ENCODE data around the gene DGKI. TPM values are rescaled to one million over a fixed set of nuclear protein-coding genes. Genes with fewer than 3 reads are reported as not detected.

DGKI gene
- total RNA-seq, 4 donors from 2014 or later = 0.64 to 1.2 (median 1.00) TPM; not detected in 1

DNA sequence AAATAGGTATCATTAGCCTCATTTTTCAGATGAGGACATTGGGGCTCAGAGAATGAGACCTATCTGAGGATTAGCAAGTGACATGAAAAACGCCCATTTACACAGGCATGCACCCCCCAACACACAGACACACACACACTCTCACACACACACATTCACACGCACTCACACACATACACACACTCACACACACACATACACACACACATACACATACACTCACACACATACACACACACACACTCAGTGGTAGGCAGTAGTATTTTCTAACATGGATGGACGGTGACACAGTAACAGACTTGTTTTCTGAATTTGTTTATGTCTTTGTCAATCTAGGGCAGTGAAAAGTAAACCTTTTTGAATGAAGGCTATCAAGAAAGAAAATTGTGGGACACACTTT is 21.3 kb downstream of the DGKI start:
- Histone ChIP-seq H3K9me3 (no peaks in the 10 kb centered on the region), H3K4me3 (no peak overlapping the region), H3K27ac (no peak overlapping the region), H3K27me3 (no peaks in the 10 kb centered on the region), H3K36me3 (no peaks in the 10 kb centered on the region), H3K4me1 (peaks cover 0 to 4% (median 0%) of the 10 kb centered on the region in 4 donors)
- intact Hi-C loops (cut with DNase I; ENCODE audit: low total_unique reads) (no loop called here), in situ Hi-C loops (cut with MboI; ENCODE audit: low pct_ligation_motif_present in 1 of 4, low pct_unique_long_range_greater_than_20kb in 1 of 4, low sequenced_read_pairs in 3 of 4) (loop anchor here in 1 of 4 donors (25.0 kb wide), 1 partner anchor 88 kb away; no protein-coding TSS in a partner anchor)
- no peak for DNase-seq
- TF ChIP-seq POLR2A (IDR thresholded peaks at IDR 0.05) (no peak), EP300 (IDR thresholded peaks at IDR 0.05; ENCODE audit: low read depth) (no peak), POLR2AphosphoS5 (IDR thresholded peaks at IDR 0.05) (no peak)
- TF ChIP-seq, protein P1, sequence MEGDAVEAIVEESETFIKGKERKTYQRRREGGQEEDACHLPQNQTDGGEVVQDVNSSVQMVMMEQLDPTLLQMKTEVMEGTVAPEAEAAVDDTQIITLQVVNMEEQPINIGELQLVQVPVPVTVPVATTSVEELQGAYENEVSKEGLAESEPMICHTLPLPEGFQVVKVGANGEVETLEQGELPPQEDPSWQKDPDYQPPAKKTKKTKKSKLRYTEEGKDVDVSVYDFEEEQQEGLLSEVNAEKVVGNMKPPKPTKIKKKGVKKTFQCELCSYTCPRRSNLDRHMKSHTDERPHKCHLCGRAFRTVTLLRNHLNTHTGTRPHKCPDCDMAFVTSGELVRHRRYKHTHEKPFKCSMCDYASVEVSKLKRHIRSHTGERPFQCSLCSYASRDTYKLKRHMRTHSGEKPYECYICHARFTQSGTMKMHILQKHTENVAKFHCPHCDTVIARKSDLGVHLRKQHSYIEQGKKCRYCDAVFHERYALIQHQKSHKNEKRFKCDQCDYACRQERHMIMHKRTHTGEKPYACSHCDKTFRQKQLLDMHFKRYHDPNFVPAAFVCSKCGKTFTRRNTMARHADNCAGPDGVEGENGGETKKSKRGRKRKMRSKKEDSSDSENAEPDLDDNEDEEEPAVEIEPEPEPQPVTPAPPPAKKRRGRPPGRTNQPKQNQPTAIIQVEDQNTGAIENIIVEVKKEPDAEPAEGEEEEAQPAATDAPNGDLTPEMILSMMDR (IDR thresholded peaks at IDR 0.05) = no peak
- WGBS, 2 donors (ENCODE audit: low coverage in 1 of 2) = 67 to 85% methylated on average over 1 to 3 of the region's 3 CpGs

DNA sequence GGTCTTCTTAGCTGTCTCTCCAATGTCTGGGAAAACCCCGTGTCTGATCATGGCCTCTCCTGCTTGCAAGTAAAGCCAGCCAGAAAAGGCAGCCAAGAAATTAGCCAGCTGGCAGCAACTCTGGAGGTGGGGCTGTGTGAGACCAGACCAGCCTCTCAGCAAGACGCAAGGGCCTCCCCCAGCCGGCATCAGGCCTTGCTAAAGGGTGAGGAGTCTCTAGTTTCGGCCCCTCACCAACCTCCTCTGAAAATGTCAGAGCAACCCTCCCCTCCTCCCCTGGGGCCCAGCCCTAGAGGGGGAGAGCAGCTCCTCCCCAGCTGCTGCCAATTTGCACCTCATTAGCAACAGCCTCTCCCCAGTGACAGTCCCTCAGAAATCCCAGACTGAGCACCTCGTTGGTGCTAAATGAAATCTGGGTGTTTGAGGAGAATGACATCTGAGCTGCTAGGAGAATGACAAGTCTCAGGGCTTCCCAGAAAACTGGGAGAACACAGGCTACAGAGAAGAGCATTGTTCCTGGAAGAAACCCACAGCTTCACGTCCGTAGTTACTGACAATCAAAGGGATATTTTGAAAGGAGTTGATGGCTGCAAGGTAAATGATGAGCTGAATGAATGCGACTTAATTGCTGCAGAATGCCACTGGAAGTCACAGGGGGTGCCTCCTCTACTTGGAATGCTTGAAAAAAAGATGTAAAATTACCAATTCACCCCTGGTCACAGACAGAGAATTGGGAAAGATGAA is 25.9 kb downstream of the DGKI start:
- no peak overlapping the region for H3K27ac ChIP-seq
- DNase-seq = no peak
- no peaks in the 10 kb centered on the region for H3K9me3 ChIP-seq
- no peaks in the 10 kb centered on the region for H3K36me3 ChIP-seq
- intact Hi-C loops (cut with DNase I; ENCODE audit: low total_unique reads) = no loop called here
- 29 to 33% methylated on average over 1 to 8 of the region's 8 CpGs for WGBS, 2 donors (ENCODE audit: low coverage in 1 of 2)
- peaks cover 0 to 7% (median 0%) of the 10 kb centered on the region in 4 donors for H3K4me1 ChIP-seq
- in situ Hi-C loops (cut with MboI; ENCODE audit: low pct_ligation_motif_present in 1 of 4, low pct_unique_long_range_greater_than_20kb in 1 of 4, low sequenced_read_pairs in 3 of 4) = no loop called here
- TF ChIP-seq, protein P1 (IDR thresholded peaks at IDR 0.05) = no peak
- TF ChIP-seq EP300 (IDR thresholded peaks at IDR 0.05; ENCODE audit: low read depth) = no peak
- no peak overlapping the region for H3K4me3 ChIP-seq
- H3K27me3 ChIP-seq = no peaks in the 10 kb centered on the region

DNA sequence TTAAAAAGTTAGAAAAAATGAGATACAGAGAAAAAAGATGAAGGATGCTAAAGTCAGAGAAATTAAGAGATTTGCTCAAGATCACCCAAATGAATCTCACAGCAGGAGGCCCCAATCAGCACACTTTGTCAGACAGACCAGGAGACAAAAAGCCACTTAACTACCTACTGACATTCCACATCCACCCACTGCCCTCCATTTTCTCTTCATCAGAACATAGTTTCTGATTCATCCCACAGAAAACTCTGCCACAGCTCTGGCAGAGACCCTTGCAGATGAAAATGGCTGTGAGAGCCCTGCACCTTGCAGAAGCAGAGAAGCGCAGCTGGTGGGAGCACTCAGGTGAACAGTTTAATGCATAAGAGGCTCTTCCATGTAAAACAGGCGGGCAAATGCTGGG is 26.6 kb downstream of the DGKI start:
- Histone ChIP-seq H3K4me3 (no peak overlapping the region), H3K9me3 (no peaks in the 10 kb centered on the region), H3K36me3 (no peaks in the 10 kb centered on the region), H3K4me1 (peaks cover 0 to 7% (median 0%) of the 10 kb centered on the region in 4 donors), H3K27me3 (no peaks in the 10 kb centered on the region), H3K27ac (no peak overlapping the region)
- WGBS, 2 donors (ENCODE audit: low coverage in 1 of 2) = 86% methylated on average over 2 of the region's 2 CpGs; no CpG with 5 or more reads in 1 of the 2 donors
- TF ChIP-seq POLR2A (IDR thresholded peaks at IDR 0.05) (no peak), POLR2AphosphoS5 (IDR thresholded peaks at IDR 0.05) (no peak), EP300 (IDR thresholded peaks at IDR 0.05; ENCODE audit: low read depth) (no peak)
- TF ChIP-seq, protein P1 (IDR thresholded peaks at IDR 0.05) = no peak
- in situ Hi-C loops (cut with MboI; ENCODE audit: low pct_ligation_motif_present in 1 of 4, low pct_unique_long_range_greater_than_20kb in 1 of 4, low sequenced_read_pairs in 3 of 4) (no loop called here), intact Hi-C loops (cut with DNase I; ENCODE audit: low total_unique reads) (no loop called here)
- no peak for DNase-seq

DNA sequence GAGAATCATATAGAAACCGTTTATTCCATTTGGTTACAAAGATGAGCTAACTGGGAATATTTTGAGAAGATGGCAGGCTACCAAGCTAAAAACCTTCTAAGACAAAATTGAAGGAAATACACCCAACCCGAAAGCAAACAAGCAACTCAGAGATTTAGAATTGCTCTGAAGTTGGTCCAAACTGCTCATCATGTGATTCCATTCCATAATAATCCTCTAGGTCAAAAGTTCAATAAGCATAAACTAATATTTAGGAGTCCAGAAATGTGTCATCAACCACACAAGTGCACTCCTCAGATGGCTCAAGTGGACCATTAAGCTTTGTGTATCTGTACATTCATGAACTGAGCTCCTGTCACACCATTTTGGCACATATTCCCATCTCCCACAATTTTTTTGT is 28.7 kb downstream of the DGKI start:
- Histone ChIP-seq H3K9me3 (no peaks in the 10 kb centered on the region), H3K36me3 (no peaks in the 10 kb centered on the region)
- WGBS, 2 donors (ENCODE audit: low coverage in 1 of 2) = 73 to 100% methylated on average over 2 of the region's 2 CpGs

More for the DNA sequence above, 28.7 kb downstream of the DGKI start:
- Histone ChIP-seq H3K27ac (no peak overlapping the region), H3K4me3 (no peak overlapping the region), H3K4me1 (peaks cover 0 to 7% (median 0%) of the 10 kb centered on the region in 4 donors), H3K27me3 (no peaks in the 10 kb centered on the region)
- DNase-seq = no peak
- in situ Hi-C loops (cut with MboI; ENCODE audit: low pct_ligation_motif_present in 1 of 4, low pct_unique_long_range_greater_than_20kb in 1 of 4, low sequenced_read_pairs in 3 of 4) = no loop called here
- peak in 1 of 3 donors; percentile 21 for TF ChIP-seq POLR2AphosphoS5 (IDR thresholded peaks at IDR 0.05)
- TF ChIP-seq, protein P1 (IDR thresholded peaks at IDR 0.05) = no peak
- intact Hi-C loops (cut with DNase I; ENCODE audit: low total_unique reads) = no loop called here
